Measurements from ENCODE around the gene ENOX1.
A peak's percentile ranks its signal among the peaks of the same experiment; 100 is the strongest.

Gene ENOX1

DNA sequence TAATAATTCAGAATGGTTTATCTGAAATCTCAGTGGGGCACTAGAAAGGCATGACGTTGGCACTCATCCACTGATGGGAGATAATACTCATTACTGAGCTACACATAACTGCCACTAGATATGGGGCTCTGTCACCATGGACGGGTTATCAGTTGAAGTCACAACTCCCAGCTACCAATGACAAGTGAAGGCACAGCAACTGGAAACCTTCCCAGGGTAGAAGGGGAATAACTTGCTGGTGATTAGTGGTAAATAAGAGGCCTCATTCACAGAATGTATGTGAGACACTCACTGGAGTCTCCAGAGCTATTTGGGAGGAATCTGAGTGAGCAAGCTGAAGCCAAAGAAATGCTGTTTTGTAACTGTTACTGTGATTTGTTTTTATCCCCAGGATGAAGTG is 249.6 kb downstream of the ENOX1 start:
- DNase-seq = no peak

DNA sequence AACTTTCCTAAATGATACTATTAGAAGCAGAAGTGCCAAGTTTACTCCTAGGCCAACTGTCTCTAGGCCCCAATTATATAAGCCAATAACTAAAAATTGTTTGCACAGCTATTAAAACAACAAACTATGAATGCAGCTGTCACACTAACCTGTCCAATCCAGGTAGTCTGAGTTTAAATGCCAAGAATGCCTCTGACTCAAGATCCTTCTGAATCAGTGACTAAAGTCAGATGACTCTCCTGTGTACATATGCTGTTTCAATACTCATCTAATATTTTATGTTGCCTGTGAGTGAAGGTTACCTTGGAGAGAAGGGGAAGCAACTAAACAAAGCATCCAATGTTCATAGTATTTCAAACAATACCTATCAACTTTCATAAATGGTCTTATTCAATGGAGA is 257.0 kb downstream of the ENOX1 start:
- DNase-seq = no peak

DNA sequence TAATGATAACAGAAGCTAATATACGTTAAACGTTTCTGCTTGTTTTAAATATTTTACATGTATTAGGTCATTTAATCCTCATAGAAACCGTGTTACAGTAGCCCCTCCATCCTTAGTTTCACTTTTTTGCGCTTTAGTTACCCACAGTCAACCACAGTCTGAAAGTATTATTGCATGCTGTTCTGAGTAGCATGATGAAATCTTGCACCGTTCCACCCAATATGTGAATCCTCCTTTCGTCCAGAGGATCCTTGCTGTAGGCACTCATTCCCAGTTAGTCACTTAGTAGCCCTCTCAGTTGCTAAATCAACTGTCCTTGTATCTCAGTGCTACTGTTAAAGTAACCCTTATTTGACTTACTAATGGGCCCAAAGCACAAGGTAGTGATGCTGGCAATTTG is 257.8 kb downstream of the ENOX1 start:
- no peak for DNase-seq

DNA sequence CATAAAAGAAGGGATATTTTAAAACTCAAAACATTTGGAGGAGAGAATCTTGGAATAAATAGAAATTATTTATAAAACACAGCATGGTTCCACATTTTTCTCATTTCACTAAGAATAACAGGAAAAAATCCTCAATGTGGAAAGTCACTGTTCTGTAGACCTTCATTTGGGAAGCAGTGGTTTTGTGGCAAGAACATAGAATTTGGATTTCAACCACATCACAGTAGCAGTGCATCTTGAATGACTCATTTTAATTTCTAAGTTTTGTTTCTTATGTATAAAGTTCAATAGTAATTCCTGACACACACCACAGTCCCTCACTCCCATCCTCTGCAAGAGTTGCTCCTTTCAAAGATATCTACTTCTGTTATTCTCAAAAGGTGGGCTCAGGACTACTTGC is 264.0 kb downstream of the ENOX1 start:
- no peak for DNase-seq

DNA sequence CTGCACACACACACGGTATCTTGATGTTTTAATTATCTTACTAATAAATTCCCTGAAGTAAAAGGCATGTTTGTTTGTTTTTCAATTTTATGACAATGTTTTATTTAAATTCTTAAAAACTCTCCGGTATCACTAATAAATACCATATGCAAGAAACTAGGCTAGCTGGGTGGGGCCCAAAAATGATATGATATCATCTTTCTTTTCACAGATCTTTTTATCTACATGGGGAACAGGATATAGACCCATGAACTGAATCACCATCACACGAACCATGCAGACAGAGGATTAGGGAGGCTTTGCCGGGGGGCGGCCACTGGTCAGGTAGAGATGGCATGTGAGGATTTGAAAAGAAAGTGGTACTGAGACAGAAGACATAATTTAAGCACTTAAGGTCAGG is 266.4 kb downstream of the ENOX1 start:
- DNase-seq = no peak

DNA sequence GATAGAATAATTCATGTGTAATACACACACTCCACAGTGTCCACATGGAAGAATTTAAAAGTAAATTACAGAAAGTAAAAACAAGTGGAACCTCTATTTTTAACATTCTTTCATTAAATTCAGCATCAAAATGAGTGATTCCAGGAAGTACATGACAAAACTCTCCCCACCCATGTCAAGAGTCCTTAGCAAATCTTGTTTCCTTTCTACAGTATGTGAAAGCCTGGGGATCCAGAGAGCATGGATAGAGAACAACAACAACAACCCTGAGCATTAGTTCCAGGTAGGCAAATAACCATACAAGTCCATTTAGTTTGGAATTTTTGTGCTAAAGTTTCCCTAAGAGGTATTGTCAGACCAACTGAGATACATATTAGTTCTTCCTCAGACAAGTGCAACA is 267.9 kb downstream of the ENOX1 start:
- no peak for DNase-seq

DNA sequence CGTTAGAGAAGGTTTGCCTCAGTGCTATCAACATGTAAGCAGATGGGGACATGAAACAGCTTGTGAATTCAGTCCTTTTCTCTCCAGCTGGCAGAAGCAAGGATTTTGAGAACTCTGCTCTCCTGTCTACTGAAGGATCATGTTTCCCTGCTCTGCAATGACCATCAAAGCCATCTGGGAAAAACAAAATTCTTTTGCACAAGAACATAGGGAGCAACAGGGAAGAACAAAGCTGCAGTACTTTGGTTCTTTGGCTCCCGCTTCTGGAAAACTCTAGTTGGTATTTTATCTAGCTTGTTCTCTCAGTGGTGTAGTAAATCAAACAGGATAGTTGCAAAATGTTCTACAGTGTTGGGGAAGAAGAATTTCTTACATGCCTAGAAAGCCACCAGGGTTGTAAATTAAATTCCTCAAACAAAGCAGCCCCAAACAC is 270.4 kb downstream of the ENOX1 start:
- DNase-seq = no peak

DNA sequence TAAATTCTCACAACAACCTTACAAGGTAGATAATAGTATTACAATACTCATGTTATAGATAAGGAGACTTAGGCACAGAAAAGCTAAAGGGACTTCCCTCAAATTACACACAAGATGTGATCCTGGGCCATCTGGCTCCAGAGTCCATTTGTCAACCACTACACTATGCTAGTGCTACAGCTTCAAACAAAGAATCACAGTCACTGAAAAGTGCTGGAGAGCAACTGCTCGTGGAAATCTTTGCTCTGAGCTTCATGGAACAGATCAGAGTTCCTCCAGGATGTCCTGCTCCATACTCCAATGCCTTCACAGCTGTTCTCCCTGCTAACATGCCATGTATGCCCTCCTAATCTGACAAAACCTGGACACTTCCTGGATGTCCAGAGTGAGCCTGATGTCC is 271.2 kb downstream of the ENOX1 start:
- DNase-seq = no peak

DNA sequence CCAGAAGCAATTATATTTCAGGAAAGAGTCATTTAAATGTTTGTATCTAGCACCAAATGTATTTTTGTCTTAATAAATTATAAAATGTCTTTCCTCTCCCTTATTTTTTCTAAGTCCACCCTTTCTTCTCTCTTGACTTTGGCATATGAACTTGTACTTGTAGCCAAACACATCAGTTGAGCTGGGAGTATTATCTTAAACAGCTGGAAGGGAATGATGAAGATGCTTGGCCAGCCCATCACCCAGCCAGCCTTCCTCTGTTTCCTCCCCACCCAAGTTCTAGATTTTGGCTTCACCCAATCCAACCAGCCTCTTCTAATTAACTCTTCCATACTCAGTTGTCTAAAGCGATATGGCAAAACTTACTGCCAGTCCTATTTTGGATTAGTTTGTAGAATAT is 272.5 kb downstream of the ENOX1 start:
- no peak for DNase-seq

DNA sequence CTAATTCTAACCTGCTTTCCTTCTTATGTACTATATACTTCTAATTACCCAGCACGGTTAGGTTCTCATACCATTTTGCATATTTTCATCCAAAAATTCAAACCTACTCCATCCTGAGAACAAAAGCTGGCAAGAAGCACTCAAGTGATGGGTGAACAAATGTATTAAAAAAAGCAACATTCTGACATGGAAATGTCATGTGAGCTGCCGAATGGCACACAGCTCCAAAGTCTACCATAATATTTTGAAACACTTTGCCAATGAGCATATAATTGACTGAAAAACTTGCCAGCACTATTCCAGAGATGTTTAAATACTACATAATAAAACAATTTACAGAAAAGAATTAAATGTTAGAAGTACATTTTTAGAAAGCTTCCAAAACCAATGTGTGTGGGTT is 274.6 kb downstream of the ENOX1 start:
- DNase-seq = no peak

DNA sequence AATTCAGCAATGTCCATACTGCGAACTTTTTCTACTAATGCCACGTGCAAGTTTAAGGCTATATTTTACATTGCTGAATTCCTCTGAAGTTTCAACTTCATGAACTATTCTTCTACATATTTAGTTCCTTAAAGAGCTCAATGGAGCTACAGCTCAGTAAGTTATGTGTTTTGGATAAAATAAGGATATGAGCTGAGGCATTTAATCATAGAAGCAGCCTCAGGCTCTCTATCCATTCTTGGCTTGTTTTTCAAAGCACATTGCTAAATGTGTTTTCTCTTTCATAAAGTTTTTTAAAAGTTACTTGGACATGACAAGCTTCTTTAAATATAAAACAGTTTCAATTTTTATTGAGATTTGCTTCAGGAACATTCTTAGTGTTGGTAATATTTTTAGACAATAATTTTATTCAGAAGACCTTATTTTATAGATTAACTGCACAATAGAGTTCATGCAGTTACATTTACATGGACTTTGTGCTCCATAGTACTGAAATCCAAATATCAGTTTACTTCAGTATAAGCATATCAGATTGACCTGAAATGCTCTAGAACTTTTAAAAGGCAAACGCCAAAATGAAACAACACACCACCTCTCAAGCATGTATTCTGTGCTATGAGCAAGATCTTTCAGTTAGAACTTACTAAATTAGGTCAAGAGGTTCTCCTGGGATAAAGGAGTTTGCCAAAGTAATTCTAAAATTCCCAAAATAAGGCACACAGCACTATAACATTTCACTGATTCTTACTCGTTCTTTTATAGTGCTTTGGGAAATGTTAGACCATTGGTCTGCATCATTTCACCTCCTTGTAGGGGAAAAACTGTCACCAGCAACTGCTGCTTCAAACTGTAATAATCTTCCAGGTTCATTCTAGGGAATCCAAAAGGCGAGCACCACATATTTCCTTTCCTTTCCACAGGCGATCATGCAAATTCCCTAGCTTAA is 275.5 kb downstream of the ENOX1 start:
- DNase-seq = no peak

DNA sequence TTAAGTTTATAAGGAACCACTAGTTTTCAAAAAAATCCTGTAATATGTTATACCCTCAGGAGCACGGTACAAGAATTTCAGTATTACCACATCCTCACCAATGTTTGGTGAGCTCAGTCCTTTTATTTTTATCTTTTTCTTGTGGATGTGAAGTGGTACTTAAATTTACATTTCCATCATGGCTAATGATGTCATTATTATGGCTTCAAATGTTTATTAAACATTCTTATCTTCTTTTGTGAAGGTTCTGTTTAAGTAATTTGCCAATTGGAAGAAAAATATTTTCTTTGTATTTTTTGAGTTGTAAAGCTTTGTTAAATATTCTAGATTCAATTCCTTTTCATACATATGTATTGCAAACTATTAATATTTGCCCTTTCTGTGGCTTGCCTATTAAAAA is 291.0 kb downstream of the ENOX1 start:
- no peak for DNase-seq

DNA sequence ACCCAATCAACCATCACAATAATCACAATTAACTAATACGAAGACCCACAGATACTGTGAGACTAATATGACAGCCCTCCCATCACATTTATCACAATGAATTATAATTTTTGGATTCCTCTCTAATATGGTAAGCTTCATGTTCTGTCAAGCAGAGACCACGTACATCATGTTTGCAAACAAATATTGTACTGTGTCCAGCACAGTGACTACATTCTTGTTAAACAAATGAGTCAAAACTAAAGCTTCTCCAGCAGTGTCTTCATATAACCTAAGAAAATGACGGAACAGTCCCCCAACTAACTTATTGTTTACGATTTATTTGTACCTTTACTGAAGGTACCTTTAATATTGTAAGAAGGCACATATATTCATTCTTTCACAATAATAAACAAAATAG is 292.6 kb downstream of the ENOX1 start:
- no peak for DNase-seq

DNA sequence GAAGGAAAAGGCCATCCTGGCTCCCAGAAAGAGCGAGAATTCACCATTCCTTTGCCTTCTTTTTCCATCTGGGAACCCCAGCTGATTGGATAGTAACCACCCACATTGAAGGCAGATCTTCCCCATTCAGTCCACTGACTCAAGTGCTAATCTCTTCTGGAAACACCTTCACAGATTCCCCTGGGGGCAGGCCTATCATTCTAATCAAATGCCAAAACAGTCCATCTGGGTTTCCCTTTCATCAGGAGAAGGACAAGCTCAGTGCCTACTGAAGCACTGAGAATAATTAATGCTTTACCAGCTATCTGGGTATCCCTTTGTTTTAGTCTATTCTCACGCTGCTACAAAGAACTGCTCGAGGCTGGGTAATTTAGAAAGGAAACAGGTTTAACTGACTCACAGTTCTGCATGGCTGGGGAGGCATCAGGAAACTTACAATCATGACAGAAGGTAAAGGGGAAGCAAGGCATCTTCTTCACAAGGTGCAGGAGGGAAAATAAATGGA is 293.2 kb downstream of the ENOX1 start:
- no peak for DNase-seq

DNA sequence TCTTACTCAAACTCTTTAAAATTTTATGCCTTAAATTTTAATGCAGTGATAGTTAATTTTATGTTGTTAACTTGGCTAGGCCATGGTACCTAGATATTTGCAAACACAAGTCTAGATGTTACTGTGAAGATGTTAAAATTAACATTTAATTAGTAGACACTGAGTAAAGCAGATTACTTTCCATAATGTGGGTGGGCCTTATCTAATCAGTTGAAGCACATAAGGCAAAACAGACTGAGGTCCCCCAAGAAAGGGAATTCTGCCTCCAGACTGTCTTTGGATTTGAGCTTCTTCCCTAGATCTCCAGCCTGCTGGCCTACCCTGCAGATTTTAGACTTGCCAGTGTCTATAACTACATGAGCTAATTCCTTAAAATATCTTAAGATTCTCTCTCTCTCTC is 294.0 kb downstream of the ENOX1 start:
- no peak for DNase-seq

DNA sequence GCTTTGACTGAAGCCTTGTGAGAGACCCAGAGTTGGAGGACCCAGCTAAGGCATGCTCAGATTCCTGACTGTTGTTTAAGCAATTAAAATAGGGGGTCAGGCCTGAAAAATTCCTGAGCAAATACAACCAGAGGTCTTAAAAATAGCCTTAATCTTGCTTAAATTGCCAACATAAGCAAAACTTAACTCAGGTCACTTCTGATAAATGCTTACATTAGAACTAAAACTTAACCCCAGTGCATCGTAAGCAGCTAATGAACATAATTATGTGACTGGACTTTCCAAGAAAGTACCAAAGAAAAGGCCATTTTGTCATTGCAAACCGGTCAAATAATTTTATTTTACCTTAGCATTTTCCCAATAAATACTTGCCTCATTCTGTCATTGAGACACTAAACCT is 294.5 kb downstream of the ENOX1 start:
- no peak for DNase-seq

DNA sequence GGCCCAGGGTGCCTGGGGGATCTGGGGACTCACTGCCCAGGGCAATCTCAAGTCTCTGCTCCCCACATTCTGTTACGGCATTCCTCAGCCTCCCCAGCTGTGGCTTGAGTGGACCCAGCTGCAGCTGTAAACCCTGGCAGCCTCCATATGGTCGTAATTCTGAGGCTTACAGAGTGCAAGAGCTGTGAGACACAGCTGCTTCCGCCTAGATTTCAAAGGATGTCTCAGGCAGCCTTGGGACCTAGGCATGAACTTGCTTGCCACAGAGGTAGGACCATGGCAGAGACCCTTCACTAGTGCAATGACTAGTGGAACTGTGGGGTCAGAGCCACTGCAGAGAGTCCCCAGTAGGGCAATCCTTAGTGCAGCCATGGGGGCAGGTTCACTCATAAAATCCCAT is 297.5 kb downstream of the ENOX1 start:
- DNase-seq = no peak

DNA sequence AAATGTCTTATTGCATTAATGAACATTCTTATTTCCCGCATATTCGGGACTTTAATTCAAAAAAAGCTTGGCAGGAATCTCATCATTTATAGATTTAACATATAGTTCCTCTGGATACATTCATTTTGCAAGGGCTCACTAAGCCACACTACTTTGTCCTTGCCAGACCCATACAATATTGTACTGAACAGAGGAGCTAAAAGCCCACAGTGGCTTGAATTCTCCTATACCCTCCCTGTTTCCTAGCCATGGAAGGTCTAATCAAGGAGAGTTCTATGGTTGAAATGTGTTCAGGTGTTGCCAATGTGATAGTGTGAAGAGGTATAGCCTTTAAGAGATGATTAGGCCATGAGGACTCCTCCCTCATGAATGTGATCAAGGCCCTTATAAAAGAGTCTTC is 298.9 kb downstream of the ENOX1 start:
- DNase-seq = no peak

DNA sequence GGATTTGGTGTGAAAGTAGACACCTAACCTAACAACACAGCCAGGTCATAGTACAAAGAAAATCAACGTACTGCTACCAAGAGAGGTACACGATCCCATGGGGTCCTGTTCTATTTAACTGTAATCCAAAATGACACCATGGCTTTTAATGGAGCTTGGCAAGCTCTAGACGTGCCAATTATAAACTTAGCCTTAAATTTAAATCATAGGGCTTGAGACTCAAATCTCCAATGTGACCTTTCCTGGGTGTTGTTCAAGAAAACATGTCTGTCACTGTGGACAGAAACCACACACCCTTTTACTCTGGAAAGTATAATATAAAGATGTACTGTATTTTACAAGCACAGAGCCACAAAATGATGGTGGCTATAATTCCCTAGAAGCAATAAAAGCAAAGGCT is 299.3 kb downstream of the ENOX1 start:
- DNase-seq = no peak

DNA sequence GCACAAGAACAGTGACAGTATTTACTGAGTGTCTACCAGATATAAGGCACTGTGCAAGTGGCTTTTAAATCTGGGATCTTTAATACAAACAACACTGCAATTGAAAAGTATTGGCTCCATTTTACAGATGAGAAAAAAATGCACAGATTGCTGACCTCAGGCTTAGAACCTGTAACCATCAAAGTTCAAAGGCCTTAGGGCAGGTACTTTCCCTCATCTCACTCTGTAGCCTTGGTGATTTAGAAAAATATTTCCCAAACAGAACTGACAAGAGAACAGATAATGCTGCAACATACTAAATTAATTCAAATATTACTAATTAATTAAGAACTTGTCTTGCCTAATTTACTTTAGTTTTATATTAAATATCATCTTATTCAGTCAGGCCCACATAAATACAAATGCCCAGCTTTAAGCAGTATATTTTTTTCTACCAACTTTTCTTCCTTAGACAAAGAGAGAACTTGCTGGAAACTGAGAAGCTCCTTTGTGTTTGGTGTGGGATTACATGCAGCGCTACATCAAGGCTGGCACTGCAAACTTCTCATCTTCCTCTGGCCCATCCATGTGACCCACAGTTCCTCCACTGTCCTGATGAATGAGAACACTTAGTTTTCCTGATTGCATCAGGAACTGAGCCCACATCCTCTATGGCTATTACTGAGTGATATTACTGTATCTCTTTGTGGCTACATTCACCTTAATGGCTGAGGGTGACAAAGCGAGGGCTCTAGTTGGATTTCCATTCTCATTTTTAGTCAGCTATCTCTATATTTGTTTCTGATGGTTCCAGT is 302.1 kb downstream of the ENOX1 start:
- peak; percentile 84 to 91 for DNase-seq

DNA sequence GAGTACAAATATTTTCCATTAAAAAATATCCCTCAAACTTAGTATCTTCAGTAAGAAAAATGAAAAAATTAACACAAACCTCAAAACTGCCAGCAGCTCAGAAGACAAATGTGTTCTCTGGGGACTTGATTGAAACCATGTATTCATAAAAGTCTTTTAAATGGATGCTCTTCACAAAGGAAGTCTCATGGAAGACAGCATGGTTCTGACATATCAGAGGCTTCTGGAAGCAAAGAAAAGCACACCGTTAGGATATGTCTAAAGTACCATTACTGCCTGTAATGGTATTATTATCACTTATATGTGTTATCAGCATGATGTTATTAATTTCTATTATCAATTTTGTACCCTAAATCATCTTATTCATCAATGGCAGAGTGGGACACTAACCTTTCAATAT is 302.8 kb downstream of the ENOX1 start:
- DNase-seq = no peak

DNA sequence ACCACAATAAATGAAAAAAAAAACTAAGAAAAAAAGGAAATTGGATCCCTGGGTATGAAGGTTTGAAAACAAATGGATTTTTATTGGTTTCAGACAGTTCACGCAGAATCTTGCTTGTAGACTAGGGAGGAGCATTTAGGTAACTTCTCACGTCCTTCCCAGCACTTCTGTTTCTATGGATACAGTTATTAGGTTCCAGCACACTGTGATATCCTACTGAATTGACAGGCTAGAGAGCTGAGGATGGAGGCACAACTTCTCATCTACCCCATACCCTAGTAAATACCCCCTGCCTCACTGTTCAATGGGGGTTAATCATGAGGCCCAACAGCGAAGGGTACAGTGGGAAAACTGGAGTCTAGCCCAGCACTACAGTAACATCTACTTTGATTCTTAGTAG is 304.1 kb downstream of the ENOX1 start:
- no peak for DNase-seq

DNA sequence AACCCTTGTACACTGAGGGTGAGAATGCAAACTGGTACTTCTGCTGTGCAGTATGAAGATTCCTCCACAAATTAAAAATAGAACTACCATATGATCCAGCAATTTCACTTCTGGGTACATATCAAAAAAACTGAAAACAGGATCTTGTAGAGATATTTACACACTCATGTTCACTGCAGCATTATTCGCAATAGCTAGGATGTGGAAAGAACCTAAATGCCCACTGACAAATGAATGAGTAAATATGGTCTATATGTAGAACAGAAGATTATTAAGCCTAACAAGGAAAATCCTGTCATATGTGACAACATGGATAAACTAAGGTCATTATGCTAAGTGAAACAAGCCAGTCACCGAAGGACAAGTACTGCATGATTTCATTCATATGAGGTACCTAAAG is 304.7 kb downstream of the ENOX1 start:
- peak; percentile 60 to 76 for DNase-seq

DNA sequence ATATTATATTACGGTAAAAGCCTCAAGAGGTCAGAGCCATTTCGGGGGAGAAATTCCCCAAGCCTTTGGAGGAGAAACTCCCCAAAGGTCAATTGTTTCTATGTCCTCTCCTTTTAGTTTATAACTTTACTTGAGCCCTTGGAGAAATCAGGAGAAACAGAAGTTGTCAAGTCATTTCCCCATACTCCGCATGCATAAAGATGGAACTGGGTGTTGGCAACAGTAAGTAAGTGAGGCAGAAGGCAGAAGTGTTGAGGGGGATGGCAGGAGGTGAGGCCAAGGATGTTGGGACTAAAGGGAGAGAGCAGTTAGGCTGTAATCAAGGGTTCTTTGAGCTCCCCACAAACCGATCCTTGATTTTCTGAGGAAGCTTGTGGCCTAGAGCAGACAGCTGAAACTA is 307.9 kb downstream of the ENOX1 start:
- peak; percentile 47 to 48 for DNase-seq
